ENCODE results near the gene TBC1D10B.
"Not testable (repeated sequence)": the region's sequence is repeated elsewhere in the genome, so short reads cannot be mapped to it uniquely, and the experiment has no call there.

Gene TBC1D10B

GRCh38 chr16:30354423-30355143 is 15.7 kb downstream of the TBC1D10B start:
- DNase-seq, result no peak

GRCh38 chr16:30353438-30354129 is 16.7 kb downstream of the TBC1D10B start:
- DNase-seq, result no peak

GRCh38 chr16:30352488-30353401 is 17.5 kb downstream of the TBC1D10B start:
- DNase-seq, result no peak

GRCh38 chr16:30351586-30352419 is 18.5 kb downstream of the TBC1D10B start:
- no peak for DNase-seq

- no peak for DNase-seq
These were observed 19.3 kb downstream of the TBC1D10B start for GRCh38 chr16:30351001-30351441.

GRCh38 chr16:30350134-30350871 is 20.0 kb downstream of the TBC1D10B start:
- DNase-seq, result peak; percentile 32

- no peak for DNase-seq
These were observed 20.6 kb downstream of the TBC1D10B start for GRCh38 chr16:30349675-30350074.

- no peak for DNase-seq
These were observed 21.4 kb downstream of the TBC1D10B start for GRCh38 chr16:30348929-30349328.

- no peak for DNase-seq
These were observed 22.2 kb downstream of the TBC1D10B start for GRCh38 chr16:30348113-30348512.

GRCh38 chr16:30346286-30346685 is 24.0 kb downstream of the TBC1D10B start:
- DNase-seq, result no peak

- not testable (repeated sequence) for DNase-seq
These were observed 26.8 kb downstream of the TBC1D10B start for GRCh38 chr16:30343491-30343820.

GRCh38 chr16:30342751-30343490 is 27.4 kb downstream of the TBC1D10B start:
- DNase-seq, result no peak

GRCh38 chr16:30341971-30342370 is 28.3 kb downstream of the TBC1D10B start:
- not testable (repeated sequence) for DNase-seq

- no peak for DNase-seq
These were observed 29.7 kb downstream of the TBC1D10B start for GRCh38 chr16:30340621-30341020.

GRCh38 chr16:30338715-30339114 is 31.6 kb downstream of the TBC1D10B start:
- not testable (repeated sequence) for DNase-seq

- DNase-seq, result not testable (repeated sequence)
These were observed 32.3 kb downstream of the TBC1D10B start for GRCh38 chr16:30337964-30338357.

GRCh38 chr16:30335598-30336474 is 34.5 kb downstream of the TBC1D10B start:
- peak; percentile 34 for DNase-seq

GRCh38 chr16:30335028-30335597 is 35.2 kb downstream of the TBC1D10B start:
- DNase-seq, result peak; percentile 88

GRCh38 chr16:30334473-30334989 is 35.8 kb downstream of the TBC1D10B start:
- peak; percentile 90 for DNase-seq
